Limb (tissue), 2 donors: Measurements from ENCODE around the gene SSRP1.
"Not testable (repeated sequence)": the region's sequence is repeated elsewhere in the genome, so short reads cannot be mapped to it uniquely, and the experiment has no call there.

Experiments used
- DNase-seq, 2 donors: peaks; one replicate each; pipeline ENCODE4 v3.0.0-alpha.2; 2016; ENCODE audit errors: extremely low spot score in 2 of 2

The SSRP1 gene

GRCh38 chr11:57302489-57302888, 33.2 kb downstream of the SSRP1 start:
- no peak for DNase-seq

- DNase-seq: no peak
Observed at GRCh38 chr11:57301711-57302423, 33.8 kb downstream of the SSRP1 start.

GRCh38 chr11:57300785-57301184, 34.9 kb downstream of the SSRP1 start:
- no peak for DNase-seq

GRCh38 chr11:57299150-57299737, 36.4 kb downstream of the SSRP1 start:
- DNase-seq: no peak

- DNase-seq: no peak
Observed at GRCh38 chr11:57297221-57297620, 38.5 kb downstream of the SSRP1 start.

- not testable (repeated sequence) for DNase-seq
Observed at GRCh38 chr11:57296205-57296604, 39.5 kb downstream of the SSRP1 start.

- DNase-seq: no peak
Observed at GRCh38 chr11:57294225-57295131, 41.2 kb downstream of the SSRP1 start.

GRCh38 chr11:57290288-57290687, 45.4 kb downstream of the SSRP1 start:
- no peak for DNase-seq

GRCh38 chr11:57288771-57289579, 46.7 kb downstream of the SSRP1 start:
- DNase-seq: no peak

- DNase-seq: no peak
Observed at GRCh38 chr11:57287884-57288283, 47.8 kb downstream of the SSRP1 start.

- DNase-seq: no peak
Observed at GRCh38 chr11:57283231-57283990, 52.3 kb downstream of the SSRP1 start.

GRCh38 chr11:57281546-57281945, 54.1 kb downstream of the SSRP1 start:
- DNase-seq: not testable (repeated sequence)

- DNase-seq: no peak
Observed at GRCh38 chr11:57279116-57279515, 56.6 kb downstream of the SSRP1 start.

GRCh38 chr11:57278721-57279095, 57.0 kb downstream of the SSRP1 start:
- DNase-seq: no peak

GRCh38 chr11:57277845-57278720, 57.6 kb downstream of the SSRP1 start:
- peak; percentile 73 to 78 for DNase-seq

GRCh38 chr11:57276971-57277675, 58.6 kb downstream of the SSRP1 start:
- no peak for DNase-seq

- DNase-seq: no peak
Observed at GRCh38 chr11:57276169-57276970, 59.3 kb downstream of the SSRP1 start.
